ENCODE data around the gene PCCA. TPM values are rescaled to one million over a fixed set of nuclear protein-coding genes. Genes with fewer than 3 reads are reported as not detected.

The PCCA gene
- total and polyA plus RNA-seq, 2 experiments from 2014 or later: 41.9 to 46.6 TPM

DNA sequence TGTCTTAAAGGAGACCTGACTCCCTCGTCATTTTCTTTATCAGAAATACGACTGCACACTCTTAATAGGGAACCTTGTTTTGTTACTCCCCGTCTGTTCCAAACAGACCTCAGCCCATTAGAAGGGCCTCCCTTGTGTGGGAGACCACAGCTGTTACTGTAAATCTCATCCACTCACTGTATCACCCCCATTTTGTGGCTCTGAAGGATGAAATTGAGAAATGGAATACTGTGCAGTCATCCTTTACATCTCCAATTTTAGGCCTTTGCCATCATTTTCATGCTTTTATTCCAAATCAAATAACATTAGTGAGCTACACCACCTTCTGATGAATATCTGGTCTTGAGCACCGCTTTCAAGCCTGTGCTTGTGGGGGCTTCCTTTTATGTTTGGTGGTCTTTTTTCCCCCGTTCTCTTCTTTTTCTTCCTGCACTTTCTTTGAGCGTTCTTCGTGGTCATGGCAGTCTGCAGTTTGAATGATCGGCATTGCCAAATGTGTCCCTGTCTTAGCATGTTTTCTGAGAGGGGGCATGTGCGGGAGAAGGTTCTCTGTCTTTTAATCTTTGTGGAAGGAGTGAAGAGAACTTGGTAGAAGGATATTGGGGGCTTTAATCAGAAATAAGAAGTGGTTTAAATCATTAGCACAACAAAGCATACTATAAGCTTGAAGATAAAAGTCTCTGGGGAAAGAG is 433.9 kb downstream of the PCCA start:
- Histone ChIP-seq H3F3A (replicated peaks; ENCODE audit: low read depth) (peaks cover 2% of the 10 kb centered on the region; the same call in 1 of the 2 replicates), H3K27me3 (ENCODE audit: insufficient read depth) (no peaks in the 10 kb centered on the region), H3K4me2 (peak overlapping the region; percentile 45; the same call in 1 of the 2 replicates), H3K4me1 (ENCODE audit: insufficient read depth) (peaks cover 43% of the 10 kb centered on the region), H3K27ac (ENCODE audit: low read depth) (no peak overlapping the region), H3K36me3 (ENCODE audit: insufficient read depth) (no peaks in the 10 kb centered on the region), H3K4me3 (no peak overlapping the region), H3K79me2 (replicated peaks; ENCODE audit: insufficient read depth) (no peaks in the 10 kb centered on the region), H3K9me2 (ENCODE audit: insufficient read depth) (no peaks in the 10 kb centered on the region), H4K20me1 (replicated peaks; ENCODE audit: insufficient read depth) (no peaks in the 10 kb centered on the region), H2AFZ (no peak overlapping the region)
- peaks cover 61% of the 10 kb centered on the region for H3K4me1 Mint-ChIP-seq
- ATAC-seq (no peak), DNase-seq (ENCODE audit: low spot score) (no peak)
- H3K27ac Mint-ChIP-seq: no peak overlapping the region; the same call in 1 of the 2 replicates
- no peak for TF ChIP-seq EZH2 (IDR thresholded peaks at IDR 0.05; ENCODE audit: low read depth, unreplicated experiment)
- no peak for TF ChIP-seq ZNF114 (CRISPR knock-in tag; IDR thresholded peaks at IDR 0.05)
- TF ChIP-seq JUNB (IDR thresholded peaks at IDR 0.05; ENCODE audit: unreplicated experiment): no peak
- TF ChIP-seq ZNF331 (CRISPR knock-in tag; IDR thresholded peaks at IDR 0.05; ENCODE audit: low read depth): no peak
- TF ChIP-seq, protein P1, sequence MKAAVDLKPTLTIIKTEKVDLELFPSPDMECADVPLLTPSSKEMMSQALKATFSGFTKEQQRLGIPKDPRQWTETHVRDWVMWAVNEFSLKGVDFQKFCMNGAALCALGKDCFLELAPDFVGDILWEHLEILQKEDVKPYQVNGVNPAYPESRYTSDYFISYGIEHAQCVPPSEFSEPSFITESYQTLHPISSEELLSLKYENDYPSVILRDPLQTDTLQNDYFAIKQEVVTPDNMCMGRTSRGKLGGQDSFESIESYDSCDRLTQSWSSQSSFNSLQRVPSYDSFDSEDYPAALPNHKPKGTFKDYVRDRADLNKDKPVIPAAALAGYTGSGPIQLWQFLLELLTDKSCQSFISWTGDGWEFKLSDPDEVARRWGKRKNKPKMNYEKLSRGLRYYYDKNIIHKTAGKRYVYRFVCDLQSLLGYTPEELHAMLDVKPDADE (IDR thresholded peaks at IDR 0.05): no peak
- no peak for TF ChIP-seq STAT1 (IDR thresholded peaks at IDR 0.05; ENCODE audit: unreplicated experiment)
- TF ChIP-seq NANOG (IDR thresholded peaks at IDR 0.05; ENCODE audit: borderline replicate concordance): no peak
- TF ChIP-seq, protein P2, sequence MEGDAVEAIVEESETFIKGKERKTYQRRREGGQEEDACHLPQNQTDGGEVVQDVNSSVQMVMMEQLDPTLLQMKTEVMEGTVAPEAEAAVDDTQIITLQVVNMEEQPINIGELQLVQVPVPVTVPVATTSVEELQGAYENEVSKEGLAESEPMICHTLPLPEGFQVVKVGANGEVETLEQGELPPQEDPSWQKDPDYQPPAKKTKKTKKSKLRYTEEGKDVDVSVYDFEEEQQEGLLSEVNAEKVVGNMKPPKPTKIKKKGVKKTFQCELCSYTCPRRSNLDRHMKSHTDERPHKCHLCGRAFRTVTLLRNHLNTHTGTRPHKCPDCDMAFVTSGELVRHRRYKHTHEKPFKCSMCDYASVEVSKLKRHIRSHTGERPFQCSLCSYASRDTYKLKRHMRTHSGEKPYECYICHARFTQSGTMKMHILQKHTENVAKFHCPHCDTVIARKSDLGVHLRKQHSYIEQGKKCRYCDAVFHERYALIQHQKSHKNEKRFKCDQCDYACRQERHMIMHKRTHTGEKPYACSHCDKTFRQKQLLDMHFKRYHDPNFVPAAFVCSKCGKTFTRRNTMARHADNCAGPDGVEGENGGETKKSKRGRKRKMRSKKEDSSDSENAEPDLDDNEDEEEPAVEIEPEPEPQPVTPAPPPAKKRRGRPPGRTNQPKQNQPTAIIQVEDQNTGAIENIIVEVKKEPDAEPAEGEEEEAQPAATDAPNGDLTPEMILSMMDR (conservative IDR thresholded peaks at IDR 0.05; ENCODE audit: low read depth in 2 of 2): no peak
- TF ChIP-seq POLR2AphosphoS5 (IDR thresholded peaks at IDR 0.05; ENCODE audit: low read depth): no peak
- TF ChIP-seq, protein P3, sequence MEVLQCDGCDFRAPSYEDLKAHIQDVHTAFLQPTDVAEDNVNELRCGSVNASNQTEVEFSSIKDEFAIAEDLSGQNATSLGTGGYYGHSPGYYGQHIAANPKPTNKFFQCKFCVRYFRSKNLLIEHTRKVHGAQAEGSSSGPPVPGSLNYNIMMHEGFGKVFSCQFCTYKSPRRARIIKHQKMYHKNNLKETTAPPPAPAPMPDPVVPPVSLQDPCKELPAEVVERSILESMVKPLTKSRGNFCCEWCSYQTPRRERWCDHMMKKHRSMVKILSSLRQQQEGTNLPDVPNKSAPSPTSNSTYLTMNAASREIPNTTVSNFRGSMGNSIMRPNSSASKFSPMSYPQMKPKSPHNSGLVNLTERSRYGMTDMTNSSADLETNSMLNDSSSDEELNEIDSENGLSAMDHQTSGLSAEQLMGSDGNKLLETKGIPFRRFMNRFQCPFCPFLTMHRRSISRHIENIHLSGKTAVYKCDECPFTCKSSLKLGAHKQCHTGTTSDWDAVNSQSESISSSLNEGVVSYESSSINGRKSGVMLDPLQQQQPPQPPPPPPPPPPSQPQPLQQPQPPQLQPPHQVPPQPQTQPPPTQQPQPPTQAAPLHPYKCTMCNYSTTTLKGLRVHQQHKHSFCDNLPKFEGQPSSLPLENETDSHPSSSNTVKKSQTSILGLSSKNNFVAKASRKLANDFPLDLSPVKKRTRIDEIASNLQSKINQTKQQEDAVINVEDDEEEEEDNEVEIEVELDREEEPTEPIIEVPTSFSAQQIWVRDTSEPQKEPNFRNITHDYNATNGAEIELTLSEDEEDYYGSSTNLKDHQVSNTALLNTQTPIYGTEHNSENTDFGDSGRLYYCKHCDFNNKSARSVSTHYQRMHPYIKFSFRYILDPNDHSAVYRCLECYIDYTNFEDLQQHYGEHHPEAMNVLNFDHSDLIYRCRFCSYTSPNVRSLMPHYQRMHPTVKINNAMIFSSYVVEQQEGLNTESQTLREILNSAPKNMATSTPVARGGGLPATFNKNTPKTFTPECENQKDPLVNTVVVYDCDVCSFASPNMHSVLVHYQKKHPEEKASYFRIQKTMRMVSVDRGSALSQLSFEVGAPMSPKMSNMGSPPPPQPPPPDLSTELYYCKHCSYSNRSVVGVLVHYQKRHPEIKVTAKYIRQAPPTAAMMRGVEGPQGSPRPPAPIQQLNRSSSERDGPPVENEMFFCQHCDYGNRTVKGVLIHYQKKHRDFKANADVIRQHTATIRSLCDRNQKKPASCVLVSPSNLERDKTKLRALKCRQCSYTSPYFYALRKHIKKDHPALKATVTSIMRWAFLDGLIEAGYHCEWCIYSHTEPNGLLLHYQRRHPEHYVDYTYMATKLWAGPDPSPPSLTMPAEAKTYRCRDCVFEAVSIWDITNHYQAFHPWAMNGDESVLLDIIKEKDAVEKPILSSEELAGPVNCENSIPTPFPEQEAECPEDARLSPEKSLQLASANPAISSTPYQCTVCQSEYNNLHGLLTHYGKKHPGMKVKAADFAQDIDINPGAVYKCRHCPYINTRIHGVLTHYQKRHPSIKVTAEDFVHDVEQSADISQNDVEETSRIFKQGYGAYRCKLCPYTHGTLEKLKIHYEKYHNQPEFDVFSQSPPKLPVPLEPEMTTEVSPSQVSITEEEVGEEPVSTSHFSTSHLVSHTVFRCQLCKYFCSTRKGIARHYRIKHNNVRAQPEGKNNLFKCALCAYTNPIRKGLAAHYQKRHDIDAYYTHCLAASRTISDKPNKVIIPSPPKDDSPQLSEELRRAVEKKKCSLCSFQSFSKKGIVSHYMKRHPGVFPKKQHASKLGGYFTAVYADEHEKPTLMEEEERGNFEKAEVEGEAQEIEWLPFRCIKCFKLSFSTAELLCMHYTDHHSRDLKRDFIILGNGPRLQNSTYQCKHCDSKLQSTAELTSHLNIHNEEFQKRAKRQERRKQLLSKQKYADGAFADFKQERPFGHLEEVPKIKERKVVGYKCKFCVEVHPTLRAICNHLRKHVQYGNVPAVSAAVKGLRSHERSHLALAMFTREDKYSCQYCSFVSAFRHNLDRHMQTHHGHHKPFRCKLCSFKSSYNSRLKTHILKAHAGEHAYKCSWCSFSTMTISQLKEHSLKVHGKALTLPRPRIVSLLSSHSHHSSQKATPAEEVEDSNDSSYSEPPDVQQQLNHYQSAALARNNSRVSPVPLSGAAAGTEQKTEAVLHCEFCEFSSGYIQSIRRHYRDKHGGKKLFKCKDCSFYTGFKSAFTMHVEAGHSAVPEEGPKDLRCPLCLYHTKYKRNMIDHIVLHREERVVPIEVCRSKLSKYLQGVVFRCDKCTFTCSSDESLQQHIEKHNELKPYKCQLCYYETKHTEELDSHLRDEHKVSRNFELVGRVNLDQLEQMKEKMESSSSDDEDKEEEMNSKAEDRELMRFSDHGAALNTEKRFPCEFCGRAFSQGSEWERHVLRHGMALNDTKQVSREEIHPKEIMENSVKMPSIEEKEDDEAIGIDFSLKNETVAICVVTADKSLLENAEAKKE (CRISPR knock-in tag; IDR thresholded peaks at IDR 0.05): no peak
- TF ChIP-seq, protein P4, sequence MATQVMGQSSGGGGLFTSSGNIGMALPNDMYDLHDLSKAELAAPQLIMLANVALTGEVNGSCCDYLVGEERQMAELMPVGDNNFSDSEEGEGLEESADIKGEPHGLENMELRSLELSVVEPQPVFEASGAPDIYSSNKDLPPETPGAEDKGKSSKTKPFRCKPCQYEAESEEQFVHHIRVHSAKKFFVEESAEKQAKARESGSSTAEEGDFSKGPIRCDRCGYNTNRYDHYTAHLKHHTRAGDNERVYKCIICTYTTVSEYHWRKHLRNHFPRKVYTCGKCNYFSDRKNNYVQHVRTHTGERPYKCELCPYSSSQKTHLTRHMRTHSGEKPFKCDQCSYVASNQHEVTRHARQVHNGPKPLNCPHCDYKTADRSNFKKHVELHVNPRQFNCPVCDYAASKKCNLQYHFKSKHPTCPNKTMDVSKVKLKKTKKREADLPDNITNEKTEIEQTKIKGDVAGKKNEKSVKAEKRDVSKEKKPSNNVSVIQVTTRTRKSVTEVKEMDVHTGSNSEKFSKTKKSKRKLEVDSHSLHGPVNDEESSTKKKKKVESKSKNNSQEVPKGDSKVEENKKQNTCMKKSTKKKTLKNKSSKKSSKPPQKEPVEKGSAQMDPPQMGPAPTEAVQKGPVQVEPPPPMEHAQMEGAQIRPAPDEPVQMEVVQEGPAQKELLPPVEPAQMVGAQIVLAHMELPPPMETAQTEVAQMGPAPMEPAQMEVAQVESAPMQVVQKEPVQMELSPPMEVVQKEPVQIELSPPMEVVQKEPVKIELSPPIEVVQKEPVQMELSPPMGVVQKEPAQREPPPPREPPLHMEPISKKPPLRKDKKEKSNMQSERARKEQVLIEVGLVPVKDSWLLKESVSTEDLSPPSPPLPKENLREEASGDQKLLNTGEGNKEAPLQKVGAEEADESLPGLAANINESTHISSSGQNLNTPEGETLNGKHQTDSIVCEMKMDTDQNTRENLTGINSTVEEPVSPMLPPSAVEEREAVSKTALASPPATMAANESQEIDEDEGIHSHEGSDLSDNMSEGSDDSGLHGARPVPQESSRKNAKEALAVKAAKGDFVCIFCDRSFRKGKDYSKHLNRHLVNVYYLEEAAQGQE (IDR thresholded peaks at IDR 0.05; ENCODE audit: unreplicated experiment): no peak
- TF ChIP-seq CREB1 (CRISPR knock-in tag; IDR thresholded peaks at IDR 0.05; ENCODE audit: low read depth): no peak
- TF ChIP-seq EZH2phosphoT487 (IDR thresholded peaks at IDR 0.05; ENCODE audit: unreplicated experiment): no peak
- no peak overlapping the region; the same call in 2 of the 3 replicates for H3K4me3 Mint-ChIP-seq
- no peaks in the 10 kb centered on the region; the same call in 2 of the 3 replicates for H3K9me3 Mint-ChIP-seq
- peaks cover 14% of the 10 kb centered on the region for H3K27me3 Mint-ChIP-seq (ENCODE audit: insufficient read depth, low read depth, poor library complexity)
- H3K36me3 Mint-ChIP-seq (ENCODE audit: low read depth): peaks cover 1% of the 10 kb centered on the region; the same call in 1 of the 3 replicates

All from GM23338 (cell line).